Stimulated activated memory B cell treated with anti-CD40 and anti-IgM and Interleukin-4, amounts not matched to agents 10 μg/mL and 1 μg/mL and 100 μg/mL, for 72 hours (primary cell): ENCODE measurements around the gene CUEDC1.
"Not testable (repeated sequence)": the region's sequence is repeated elsewhere in the genome, so short reads cannot be mapped to it uniquely, and the experiment has no call there.

Source experiments
- ATAC-seq: fragments of 150-1000 bp; cut with Tn5 transposase; 2 replicates; pipeline ENCODE4 v1.10.0; 2021
- H3K27ac Mint-ChIP-seq: one replicate; pipeline ENCODE4 v1.8.0; 2022; ENCODE audit warnings: mild to moderate bottlenecking, mixed read lengths
- H3K27me3 Mint-ChIP-seq: one replicate; pipeline ENCODE4 v1.8.0; 2022; ENCODE audit warnings: mixed read lengths
- H3K36me3 Mint-ChIP-seq: one replicate; pipeline ENCODE4 v1.8.0; 2022; ENCODE audit warnings: mixed read lengths
- H3K4me1 Mint-ChIP-seq: one replicate; pipeline ENCODE4 v1.8.0; 2022; ENCODE audit warnings: mixed read lengths
- H3K4me3 Mint-ChIP-seq: one replicate; pipeline ENCODE4 v1.8.0; 2022; ENCODE audit warnings: mild to moderate bottlenecking, moderate library complexity, mixed read lengths
- H3K9me3 Mint-ChIP-seq: one replicate; pipeline ENCODE4 v1.8.0; 2022; ENCODE audit warnings: mixed read lengths

The CUEDC1 gene

DNA sequence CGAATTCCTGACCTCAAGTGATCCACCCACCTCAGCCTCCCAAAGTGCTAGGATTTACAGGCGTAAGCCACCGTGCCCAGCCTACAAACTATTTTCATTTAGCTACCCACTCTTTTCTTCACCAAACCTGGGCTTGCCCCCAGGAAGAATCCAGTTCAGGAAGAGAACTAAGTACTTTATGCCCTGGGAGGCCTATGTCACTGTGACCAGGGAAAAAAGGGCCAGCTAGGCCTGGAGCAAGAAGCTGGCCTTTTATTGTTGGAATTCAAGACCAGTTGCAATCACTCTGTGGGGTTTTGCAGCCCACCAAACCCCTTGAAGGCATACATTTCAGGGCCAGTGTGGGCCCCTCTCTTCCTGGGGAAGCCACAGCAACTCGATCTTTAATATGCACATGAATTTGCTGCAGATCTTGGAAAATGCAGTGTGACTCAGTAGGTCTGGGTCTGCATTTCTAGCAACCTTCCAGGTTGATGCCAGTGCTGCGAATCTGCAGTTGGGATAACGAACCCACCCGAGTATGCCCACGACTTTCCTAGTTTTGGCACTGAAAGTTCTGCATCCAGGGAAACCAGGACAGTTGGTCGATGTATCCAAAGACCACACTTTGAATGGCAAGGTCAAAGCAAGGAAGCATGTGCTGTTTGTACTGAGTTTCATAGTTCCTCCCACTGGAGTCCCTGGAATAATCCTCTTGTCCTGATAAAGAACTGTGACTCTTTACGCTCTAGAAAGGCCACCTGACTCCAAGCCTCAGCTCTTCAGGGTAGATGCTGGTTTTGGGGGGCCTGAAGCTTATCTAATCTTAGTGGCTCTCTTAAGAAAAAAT lies 98.2 kb downstream of the CUEDC1 start:
- ATAC-seq = no peak
- Mint-ChIP-seq H3K4me1 (peaks cover 11% of the 10 kb centered on the region), H3K4me3 (no peak overlapping the region), H3K27ac (no peak overlapping the region), H3K9me3 (no peaks in the 10 kb centered on the region), H3K27me3 (peaks cover 26% of the 10 kb centered on the region), H3K36me3 (no peaks in the 10 kb centered on the region)

DNA sequence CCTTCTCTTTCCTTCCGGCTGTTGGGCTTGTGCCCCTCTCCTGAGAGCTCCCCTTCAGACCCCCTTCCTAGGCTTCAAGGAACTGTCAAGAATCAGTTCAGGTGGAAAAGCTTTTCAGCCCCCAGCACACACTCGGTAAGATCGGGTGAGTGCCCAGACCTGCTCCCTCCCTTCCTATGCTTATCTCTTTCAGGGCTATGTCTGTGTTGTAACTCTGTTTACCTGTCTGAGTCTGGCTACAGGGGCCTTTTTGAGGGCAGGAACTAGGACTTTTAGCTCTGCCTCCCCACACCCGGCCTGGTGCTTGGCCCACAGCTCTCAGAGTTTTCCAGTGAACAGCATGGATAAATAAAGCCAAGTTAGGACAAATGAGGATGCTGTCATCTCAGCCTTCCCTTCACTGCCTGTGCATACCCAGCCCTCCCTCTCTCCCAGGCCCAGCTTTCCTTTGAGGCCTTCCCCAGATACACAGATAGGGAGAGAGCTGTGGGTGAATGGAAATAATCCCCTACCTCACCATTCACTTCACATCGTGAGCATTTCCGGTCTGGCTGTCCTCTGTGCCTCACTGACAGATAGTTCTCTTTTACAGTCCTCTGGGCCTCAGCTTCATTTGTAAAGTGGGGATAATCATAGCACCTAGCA lies 99.7 kb downstream of the CUEDC1 start:
- Mint-ChIP-seq H3K9me3 (no peaks in the 10 kb centered on the region), H3K36me3 (no peaks in the 10 kb centered on the region), H3K4me3 (no peak overlapping the region), H3K27ac (no peak overlapping the region), H3K4me1 (peaks cover 15% of the 10 kb centered on the region), H3K27me3 (peaks cover 16% of the 10 kb centered on the region)
- no peak for ATAC-seq

DNA sequence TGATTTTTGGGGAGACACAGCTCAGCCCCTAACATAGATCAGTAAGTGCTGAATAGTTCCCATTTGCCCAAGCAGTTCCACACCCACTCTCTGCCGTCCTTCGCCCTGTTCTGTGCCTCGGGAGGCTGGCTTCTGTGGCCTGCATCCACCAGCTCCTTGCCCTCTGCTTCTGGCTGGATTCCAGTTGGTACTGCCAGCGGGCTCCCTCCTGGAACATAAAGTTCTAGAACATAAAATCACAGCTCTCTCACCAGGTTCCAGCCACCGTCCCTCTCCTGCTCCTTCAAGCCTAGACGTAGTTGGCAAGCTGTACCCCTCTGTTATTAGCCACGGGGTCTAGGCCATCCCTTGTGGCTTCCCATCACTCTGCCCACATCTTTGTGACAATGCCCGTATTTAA lies 101.5 kb downstream of the CUEDC1 start:
- H3K9me3 Mint-ChIP-seq = no peaks in the 10 kb centered on the region
- peaks cover 30% of the 10 kb centered on the region for H3K4me1 Mint-ChIP-seq
- ATAC-seq = no peak
- H3K27ac Mint-ChIP-seq = no peak overlapping the region
- no peaks in the 10 kb centered on the region for H3K36me3 Mint-ChIP-seq
- peaks cover 1% of the 10 kb centered on the region for H3K27me3 Mint-ChIP-seq
- no peak overlapping the region for H3K4me3 Mint-ChIP-seq

DNA sequence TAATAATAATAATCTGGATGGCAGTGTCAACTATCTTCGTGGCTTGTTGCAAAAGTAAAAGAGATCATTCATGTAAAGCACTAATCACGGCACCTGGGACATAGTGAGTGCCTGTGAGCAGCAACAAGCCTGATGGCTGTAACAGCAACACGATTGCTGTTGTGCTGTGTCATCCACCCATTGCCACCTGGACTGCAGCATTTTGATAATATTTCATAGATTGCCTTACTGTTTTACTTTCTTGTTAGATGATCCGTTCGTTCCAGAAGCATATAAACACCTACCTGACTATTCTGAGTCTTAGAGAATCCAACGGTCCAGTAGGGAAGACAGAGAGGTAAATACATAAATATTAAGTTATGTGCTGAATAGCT lies 102.3 kb downstream of the CUEDC1 start:
- Mint-ChIP-seq H3K27ac (no peak overlapping the region), H3K36me3 (no peaks in the 10 kb centered on the region), H3K9me3 (no peaks in the 10 kb centered on the region), H3K4me1 (peaks cover 34% of the 10 kb centered on the region), H3K4me3 (no peak overlapping the region), H3K27me3 (no peaks in the 10 kb centered on the region)
- ATAC-seq = no peak

DNA sequence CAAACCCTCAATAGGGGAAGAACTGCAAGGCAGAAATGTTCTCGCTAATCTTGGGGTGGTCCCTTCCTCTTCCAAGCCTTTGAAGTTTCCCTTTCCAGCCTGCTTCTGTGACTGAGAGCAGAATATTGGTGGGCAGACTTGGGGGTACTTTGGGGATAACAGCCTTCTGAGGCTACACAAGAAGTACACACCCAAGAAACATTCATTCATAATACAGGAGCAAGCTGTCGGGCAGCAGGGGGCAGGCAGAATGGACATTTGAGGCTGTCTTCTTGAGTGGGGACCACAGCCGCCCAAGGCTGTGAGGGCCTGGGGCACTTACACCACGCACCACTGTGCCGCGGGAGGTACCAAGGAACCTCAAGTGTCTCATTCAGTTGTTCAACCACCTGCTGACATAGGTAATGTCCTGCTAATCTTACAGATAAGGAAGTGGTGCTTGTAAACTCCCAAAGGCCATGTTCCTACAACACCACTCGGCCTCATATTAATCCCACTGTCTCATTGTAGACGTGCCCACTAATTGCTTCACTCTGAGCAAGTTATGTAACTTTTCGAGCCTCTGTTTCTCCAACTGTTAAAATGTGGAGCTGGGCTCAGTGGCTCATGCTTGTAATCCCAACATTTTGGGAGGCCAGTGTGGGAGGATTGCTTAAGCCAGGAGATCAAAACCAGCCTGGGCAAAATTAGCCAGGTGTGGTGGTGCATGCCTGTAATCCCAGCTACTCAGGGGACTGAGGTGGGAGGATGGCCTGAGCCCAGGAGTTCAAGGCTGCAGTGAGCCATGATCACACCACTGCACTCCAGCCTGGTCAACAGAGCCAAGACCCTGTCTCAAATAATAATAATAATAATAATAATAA lies 102.9 kb downstream of the CUEDC1 start:
- no peaks in the 10 kb centered on the region for H3K36me3 Mint-ChIP-seq
- no peak overlapping the region for H3K27ac Mint-ChIP-seq
- no peak for ATAC-seq
- H3K27me3 Mint-ChIP-seq = no peaks in the 10 kb centered on the region
- no peaks in the 10 kb centered on the region for H3K9me3 Mint-ChIP-seq
- H3K4me1 Mint-ChIP-seq = peaks cover 34% of the 10 kb centered on the region
- no peak overlapping the region for H3K4me3 Mint-ChIP-seq

DNA sequence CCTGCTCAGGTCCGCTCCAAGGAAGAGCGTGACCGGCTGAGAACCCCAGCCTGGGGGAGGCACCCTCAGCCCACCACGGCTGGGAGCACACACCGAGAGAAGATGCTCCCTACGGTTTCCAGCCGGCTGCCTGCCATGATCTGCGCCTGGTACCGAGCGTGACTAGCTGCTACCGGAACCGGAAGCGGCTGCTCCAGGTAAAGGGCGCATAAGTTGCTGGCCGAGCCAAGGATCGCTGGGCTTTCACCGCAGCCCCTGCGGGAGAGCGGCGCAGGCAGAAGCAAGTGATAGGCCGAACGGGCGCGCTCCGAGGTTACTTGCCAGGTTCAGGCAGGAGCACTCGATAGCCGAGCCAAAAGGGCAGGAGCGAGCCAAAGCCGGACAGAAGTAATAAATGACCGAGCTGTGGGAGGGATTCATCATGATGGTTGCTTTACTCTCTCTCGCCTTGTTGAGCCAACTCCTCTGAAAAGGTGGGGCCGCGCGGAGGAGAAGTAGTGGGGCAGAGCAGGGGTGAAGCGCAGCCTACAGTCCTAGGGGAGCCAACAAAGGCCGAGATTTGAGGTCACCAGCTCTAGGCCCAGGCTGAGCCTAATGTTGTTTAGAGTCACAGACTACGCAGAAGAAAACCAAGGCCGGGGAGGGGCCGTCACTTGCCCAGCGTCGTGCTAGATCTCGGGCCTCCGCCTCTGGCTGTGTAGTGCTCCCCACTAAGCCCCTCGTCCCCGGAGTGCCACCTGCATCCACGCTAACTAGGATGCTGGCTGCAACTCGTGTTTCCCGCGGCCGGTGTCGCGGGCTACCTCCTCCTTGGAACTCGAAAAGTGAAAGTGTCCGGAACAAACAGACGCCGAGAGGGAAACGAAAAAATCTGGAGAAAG lies 105.1 kb downstream of the CUEDC1 start, which contains the start of gene MRPS23:
TSS of gene MRPS23 (minus strand) at position 171 of the 881 bp plus-strand sequence. CDS start at position 137, 34 bp downstream.
- no peaks in the 10 kb centered on the region for H3K9me3 Mint-ChIP-seq
- peaks cover 39% of the 10 kb centered on the region for H3K4me1 Mint-ChIP-seq
- H3K27me3 Mint-ChIP-seq = no peaks in the 10 kb centered on the region
- H3K36me3 Mint-ChIP-seq = peaks cover 14% of the 10 kb centered on the region
- ATAC-seq = peak; percentile 95
- peak within 1 kb of the TSS; percentile 93 for H3K4me3 Mint-ChIP-seq
- H3K27ac Mint-ChIP-seq = peak within 1 kb of the TSS; percentile 99

DNA sequence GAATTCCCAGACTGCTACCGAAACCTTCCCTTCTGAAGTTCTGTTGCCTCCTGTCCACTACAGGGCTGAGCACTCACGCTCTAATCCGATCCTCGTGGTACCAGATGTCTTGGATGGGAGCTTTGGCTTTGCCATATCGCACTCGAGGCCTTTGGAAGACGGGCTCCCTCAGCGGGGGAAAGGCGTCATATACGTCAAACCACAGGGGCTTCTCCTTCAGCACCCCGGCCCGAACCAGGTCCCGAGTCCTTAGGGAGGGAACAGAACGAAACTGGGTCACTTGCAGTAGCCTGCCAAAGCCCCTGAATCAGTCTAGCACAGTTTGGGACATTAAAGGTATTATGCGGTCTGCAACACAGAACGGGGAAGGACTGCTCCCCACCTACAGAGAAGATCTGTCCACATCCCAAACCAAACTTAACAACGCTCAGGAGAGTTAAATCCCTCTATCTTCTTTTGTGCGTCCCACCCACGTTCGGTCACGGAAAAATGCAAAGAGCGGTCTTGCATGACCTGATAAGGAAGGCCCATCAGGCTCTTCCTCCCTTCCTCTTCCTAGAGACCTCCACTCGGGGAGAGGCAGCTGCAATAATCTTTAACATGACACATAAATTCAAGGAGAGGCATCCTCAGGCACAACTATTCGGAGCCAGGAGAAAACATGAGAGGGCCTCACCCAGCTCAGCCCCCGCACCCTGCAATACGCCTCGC lies 105.9 kb downstream of the CUEDC1 start:
- H3K36me3 Mint-ChIP-seq = peaks cover 15% of the 10 kb centered on the region

DNA sequence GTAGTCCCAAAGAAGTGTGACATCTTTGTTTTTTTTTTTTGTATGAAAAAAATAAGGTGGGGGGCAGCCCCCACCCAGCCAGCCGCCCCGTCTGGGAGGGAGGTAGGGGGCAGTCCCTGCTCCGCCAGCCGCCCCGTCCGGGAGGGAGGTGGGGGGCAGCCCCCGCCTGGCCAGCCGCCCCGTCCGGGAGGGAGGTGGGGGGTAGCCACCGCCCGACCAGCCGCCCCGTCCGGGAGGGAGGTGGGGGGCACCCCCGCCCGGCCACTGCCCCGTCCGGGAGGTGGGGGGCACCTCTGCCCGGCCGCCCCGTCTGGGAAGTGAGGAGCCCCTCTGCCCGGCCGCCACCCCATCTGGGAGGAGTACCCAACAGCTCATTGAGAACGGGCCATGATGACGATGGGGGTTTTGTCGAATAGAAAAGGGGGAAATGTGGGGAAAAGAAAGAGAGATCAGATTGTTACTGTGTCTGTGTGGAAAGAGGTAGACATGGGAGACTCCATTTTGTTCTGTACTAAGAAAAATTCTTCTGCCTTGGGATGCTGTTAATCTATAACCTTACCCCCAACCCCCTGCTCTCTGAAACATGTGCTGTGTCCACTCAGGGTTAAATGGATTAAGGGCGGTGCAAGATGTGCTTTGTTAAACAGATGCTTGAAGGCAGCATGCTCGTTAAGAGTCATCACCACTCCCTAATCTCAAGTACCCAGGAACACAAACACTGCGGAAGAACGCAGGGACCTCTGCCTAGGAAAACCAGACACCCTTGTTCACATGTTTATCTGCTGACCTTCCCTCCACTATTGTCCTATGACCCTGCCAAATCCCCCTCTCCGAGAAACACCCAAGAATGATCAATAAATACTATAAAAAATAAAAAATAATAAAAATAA lies 108.9 kb downstream of the CUEDC1 start:
- H3K27me3 Mint-ChIP-seq, H3K9me3 Mint-ChIP-seq, H3K27ac Mint-ChIP-seq, H3K4me3 Mint-ChIP-seq, ATAC-seq: not testable (repeated sequence)
- peaks cover 38% of the 10 kb centered on the region for H3K4me1 Mint-ChIP-seq
- H3K36me3 Mint-ChIP-seq = peaks cover 29% of the 10 kb centered on the region

More for the DNA sequence above, 105.9 kb downstream of the CUEDC1 start:
- Mint-ChIP-seq H3K27ac (peak overlapping the region; percentile 99), H3K4me1 (peaks cover 39% of the 10 kb centered on the region), H3K4me3 (peak overlapping the region; percentile 93), H3K27me3 (no peaks in the 10 kb centered on the region), H3K9me3 (no peaks in the 10 kb centered on the region)
- no peak for ATAC-seq

DNA sequence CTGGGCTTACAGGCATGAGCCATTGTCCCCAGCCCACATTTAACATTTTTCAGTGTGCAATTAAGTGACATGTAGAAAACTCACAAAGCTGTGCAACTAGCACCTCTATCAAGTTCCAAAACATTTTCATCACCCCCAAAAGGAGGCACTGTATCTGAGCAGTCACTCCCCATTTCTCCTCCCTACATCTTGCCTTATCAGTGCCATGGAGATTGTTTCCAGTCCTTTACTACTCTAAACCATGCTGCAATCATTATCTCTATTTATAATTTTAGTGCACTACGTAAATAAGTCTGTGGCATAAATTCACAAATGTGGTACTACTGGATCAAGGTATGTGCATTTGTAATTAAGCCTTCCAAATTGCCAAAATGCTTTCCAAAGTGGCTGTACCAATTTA lies 112.9 kb downstream of the CUEDC1 start:
- ATAC-seq = no peak
- Mint-ChIP-seq H3K4me1 (peaks cover 10% of the 10 kb centered on the region), H3K27me3 (no peaks in the 10 kb centered on the region), H3K4me3 (no peak overlapping the region), H3K27ac (no peak overlapping the region), H3K9me3 (no peaks in the 10 kb centered on the region), H3K36me3 (peaks cover 52% of the 10 kb centered on the region)

DNA sequence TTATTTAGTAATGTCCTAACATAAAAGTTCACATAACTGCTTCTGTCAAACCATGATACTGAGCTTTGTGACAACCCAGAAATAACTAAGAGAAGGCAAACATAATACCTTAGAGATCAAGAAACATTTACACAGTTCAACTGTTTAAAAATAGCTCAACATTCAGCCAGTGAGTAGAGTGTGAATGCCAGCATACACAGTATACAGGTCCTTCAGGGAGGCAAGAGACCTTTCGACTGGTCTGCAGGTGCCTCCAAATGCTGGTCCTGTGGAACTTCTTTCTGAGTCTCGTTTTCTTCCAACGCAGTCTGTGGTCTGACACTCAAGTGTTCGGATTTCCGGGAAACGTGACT lies 115.7 kb downstream of the CUEDC1 start:
- Mint-ChIP-seq H3K36me3 (peaks cover 43% of the 10 kb centered on the region), H3K4me3 (no peak overlapping the region), H3K27me3 (no peaks in the 10 kb centered on the region), H3K27ac (no peak overlapping the region), H3K4me1 (peaks cover 5% of the 10 kb centered on the region), H3K9me3 (no peaks in the 10 kb centered on the region)
- no peak for ATAC-seq

DNA sequence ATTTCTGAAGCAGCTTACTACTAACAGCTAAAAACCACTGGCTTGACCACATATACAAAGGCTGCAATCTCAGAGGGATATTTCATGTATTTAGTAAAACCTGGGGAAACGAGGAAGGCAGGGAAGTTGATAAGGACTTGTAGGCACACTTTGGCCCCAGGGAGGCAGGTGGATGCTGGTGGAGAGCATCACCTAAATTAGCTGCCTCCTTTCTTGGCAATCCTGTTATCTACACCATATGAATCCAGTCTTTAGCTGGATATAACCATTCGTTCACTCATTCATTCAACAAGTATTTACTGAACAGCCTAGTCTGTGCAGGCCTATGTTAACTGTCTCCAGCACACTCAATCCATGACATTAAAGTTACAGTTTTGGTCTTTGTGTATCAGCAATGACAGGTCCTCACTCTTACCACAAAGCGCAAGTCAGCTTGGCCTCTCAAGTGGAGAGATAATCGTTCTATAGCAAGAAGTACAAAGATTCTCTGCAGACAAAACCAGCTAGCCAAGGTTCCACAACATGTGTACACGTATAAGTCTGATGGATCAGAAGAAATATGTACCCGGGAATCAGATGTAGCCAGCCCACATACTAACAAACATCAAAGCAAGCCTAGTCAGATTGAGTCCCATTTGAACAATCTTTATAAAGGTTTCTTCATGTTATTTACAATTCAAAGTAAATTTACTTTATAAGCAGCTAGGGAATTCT lies 116.2 kb downstream of the CUEDC1 start:
- no peak overlapping the region for H3K4me3 Mint-ChIP-seq
- no peak overlapping the region for H3K27ac Mint-ChIP-seq
- ATAC-seq = no peak

DNA sequence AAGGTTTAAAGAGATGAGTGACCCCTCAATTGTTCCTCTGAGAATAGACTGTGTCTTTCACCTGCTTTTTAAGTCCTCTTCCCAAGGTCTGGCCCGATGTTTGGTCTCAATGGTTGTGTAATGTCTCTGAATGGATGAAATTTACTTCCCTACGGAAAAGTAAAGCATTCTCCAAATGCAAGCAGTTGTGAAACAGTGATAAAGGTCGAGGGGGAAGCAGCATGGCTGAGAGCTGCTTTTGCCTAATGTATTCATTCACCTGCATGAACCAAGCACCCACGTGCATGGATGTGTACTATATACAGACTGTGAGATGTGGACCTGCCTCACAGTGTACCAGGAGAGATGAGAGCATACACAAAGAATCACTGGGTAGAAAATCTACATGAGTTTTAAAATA lies 116.8 kb downstream of the CUEDC1 start:
- Mint-ChIP-seq H3K9me3 (no peaks in the 10 kb centered on the region), H3K36me3 (peaks cover 39% of the 10 kb centered on the region), H3K4me3 (no peak overlapping the region), H3K4me1 (peaks cover 3% of the 10 kb centered on the region), H3K27me3 (no peaks in the 10 kb centered on the region), H3K27ac (no peak overlapping the region)
- ATAC-seq = no peak

More for the DNA sequence above, 116.2 kb downstream of the CUEDC1 start:
- Mint-ChIP-seq H3K4me1 (peaks cover 5% of the 10 kb centered on the region), H3K9me3 (no peaks in the 10 kb centered on the region), H3K36me3 (peaks cover 43% of the 10 kb centered on the region), H3K27me3 (no peaks in the 10 kb centered on the region)
